IMR-90 (cell line): ENCODE measurements around the gene CDH23. TPM values are rescaled to one million over a fixed set of nuclear protein-coding genes. Genes with fewer than 3 reads are reported as not detected.

Experiments used
- ATAC-seq: fragments of 200-7000 bp; cut with Tn5 transposase; 2 replicates; pipeline ENCODE4 v1.9.1; 2020; ENCODE audit warnings: low read depth, mild to moderate bottlenecking, moderate library complexity
- BruUV-seq: library from RNA; stranded (reverse); fragments of 400-500 nt; replicated peaks from 2 replicates; lab custom pipeline; 2021; lab: Mats Ljungman, UMichigan
- CTCF ChIA-PET: fragments of 300-600 bp; formaldehyde crosslinking; extraction: SDS; loops from one replicate; lab custom pipeline; 2021; ENCODE audit warnings: antibody characterized with exemption; lab: Yijun Ruan, JAX
- POLR2A ChIA-PET: fragments of 300-600 bp; sonication (Branson Sonifier 250); formaldehyde crosslinking; loops from one replicate; lab custom pipeline; 2022; ENCODE audit warnings: antibody characterized with exemption; ENCODE audit not compliant: unreplicated experiment; lab: Charles Lee
- DNase-seq: peaks from one replicate; pipeline ENCODE4 v3.0.0; 2013
- H2AFZ ChIP-seq: replicated peaks from 2 replicates; pipeline ENCODE3; 2013; ENCODE audit warnings: low read length, mild to moderate bottlenecking; ENCODE audit not compliant: poor library complexity
- H2AK5ac ChIP-seq: 2 replicates; pipeline ENCODE4 v1.6.1; 2013; ENCODE audit warnings: low read depth, low read length, inconsistent platforms
- H2AK9ac ChIP-seq: replicated peaks from 2 replicates; pipeline ENCODE3; 2013; ENCODE audit warnings: mild to moderate bottlenecking, low read depth, low read length, moderate library complexity; ENCODE audit not compliant: poor library complexity
- H2BK120ac ChIP-seq: 2 replicates; pipeline ENCODE4 v1.6.1; 2013; ENCODE audit warnings: low read depth, low read length, inconsistent platforms
- H2BK15ac ChIP-seq: 3 replicates; pipeline ENCODE4 v1.6.1; 2013; ENCODE audit warnings: low read depth, low read length, inconsistent platforms
- H2BK20ac ChIP-seq: 2 replicates; pipeline ENCODE4 v1.6.1; 2013; ENCODE audit warnings: low read depth, mild to moderate bottlenecking, inconsistent platforms, low read length, moderate library complexity
- H2BK5ac ChIP-seq: 2 replicates; pipeline ENCODE4 v1.6.1; 2013; ENCODE audit warnings: mild to moderate bottlenecking, low read depth, low read length, inconsistent platforms; ENCODE audit not compliant: poor library complexity, severe bottlenecking
- H3K14ac ChIP-seq: replicated peaks from 2 replicates; pipeline ENCODE4 v1.6.1; 2013; ENCODE audit warnings: low read depth, low read length, inconsistent platforms
- H3K18ac ChIP-seq: 2 replicates; pipeline ENCODE4 v1.6.1; 2013; ENCODE audit warnings: low read depth, low read length, control low read depth
- H3K23ac ChIP-seq: 2 replicates; pipeline ENCODE4 v1.6.1; 2013; ENCODE audit warnings: low read depth, low read length, inconsistent platforms
- H3K27ac ChIP-seq: 2 replicates; pipeline ENCODE4 v1.5.1; 2013; ENCODE audit warnings: mild to moderate bottlenecking, control low read depth, low read length; ENCODE audit not compliant: insufficient read depth
- H3K27me3 ChIP-seq: 2 replicates; pipeline ENCODE4 v1.6.1; 2013; ENCODE audit warnings: low read length; ENCODE audit not compliant: control insufficient read depth, insufficient read depth
- H3K36me3 ChIP-seq: 2 replicates; pipeline ENCODE4 v1.6.1; 2013; ENCODE audit warnings: low read length, mixed read lengths; ENCODE audit not compliant: control insufficient read depth, insufficient read depth
- H3K4ac ChIP-seq: 2 replicates; pipeline ENCODE4 v1.6.1; 2013; ENCODE audit warnings: low read depth, low read length, inconsistent platforms
- H3K4me1 ChIP-seq: 2 replicates; pipeline ENCODE4 v1.6.1; 2013; ENCODE audit warnings: low read length, mixed read lengths; ENCODE audit not compliant: control insufficient read depth, insufficient read depth
- H3K4me2 ChIP-seq: 2 replicates; pipeline ENCODE4 v1.6.1; 2013; ENCODE audit warnings: low read depth, mild to moderate bottlenecking, control low read depth, low read length, moderate library complexity
- H3K4me3 ChIP-seq: 2 replicates; pipeline ENCODE4 v1.5.1; 2013; ENCODE audit warnings: low read depth, mild to moderate bottlenecking, control low read depth, low read length, moderate library complexity; ENCODE audit not compliant: insufficient read depth
- H3K56ac ChIP-seq: 2 replicates; pipeline ENCODE4 v1.6.1; 2013; ENCODE audit warnings: low read length, inconsistent platforms; ENCODE audit not compliant: insufficient read depth; ENCODE audit errors: extremely low read depth
- H3K79me1 ChIP-seq, 2 experiments: 2 replicates each; pipeline ENCODE4 v1.6.1; 2013; ENCODE audit warnings: low read length in 2 of 2, inconsistent platforms in 1 of 2, low read depth in 1 of 2
- H3K9ac ChIP-seq: 2 replicates; pipeline ENCODE4 v1.6.1; 2013; ENCODE audit warnings: low read depth, low read length, control low read depth
- H3K9me1 ChIP-seq: 2 replicates; pipeline ENCODE4 v1.6.1; 2013; ENCODE audit warnings: low read length, inconsistent platforms; ENCODE audit not compliant: insufficient read depth
- H3K9me3 ChIP-seq: 2 replicates; pipeline ENCODE4 v1.6.1; 2013; ENCODE audit warnings: low read length; ENCODE audit not compliant: control insufficient read depth, insufficient read depth
- H4K20me1 ChIP-seq: 2 replicates; pipeline ENCODE4 v1.6.1; 2013; ENCODE audit warnings: low read length, inconsistent platforms; ENCODE audit not compliant: insufficient read depth
- H4K5ac ChIP-seq: 2 replicates; pipeline ENCODE4 v1.6.1; 2013; ENCODE audit warnings: mild to moderate bottlenecking, low read depth, low read length, control low read depth
- H4K8ac ChIP-seq, 2 experiments: 2 replicates each; pipeline ENCODE4 v1.6.1; 2013; ENCODE audit warnings: low read depth in 2 of 2, low read length in 2 of 2, control low read depth in 1 of 2, inconsistent platforms in 1 of 2
- H4K91ac ChIP-seq: 2 replicates; pipeline ENCODE4 v1.6.1; 2013; ENCODE audit warnings: low read depth, low read length, inconsistent platforms; ENCODE audit not compliant: insufficient read depth
- BHLHE40 ChIP-seq: fragments of 150-350 bp; IDR thresholded peaks from 2 replicates; pipeline ENCODE4 v1.6.1; 2016; ENCODE audit warnings: mild to moderate bottlenecking, low read depth, low read length
- CEBPB ChIP-seq: IDR thresholded peaks from 2 replicates; pipeline ENCODE4 v1.6.1; 2012; ENCODE audit warnings: low read depth, low read length, improper control_type of control experiment
- CHD1 ChIP-seq: IDR thresholded peaks from 2 replicates; pipeline ENCODE4 v1.6.1; 2012; ENCODE audit warnings: low read depth, low read length, improper control_type of control experiment
- CTCF ChIP-seq: conservative IDR thresholded peaks from 2 replicates; pipeline ENCODE4 v1.5.1; 2012; ENCODE audit warnings: mild to moderate bottlenecking, low read depth, low read length, improper control_type of control experiment
- ELK1 ChIP-seq: fragments of 150-350 bp; IDR thresholded peaks from 2 replicates; pipeline ENCODE4 v1.6.1; 2016; ENCODE audit warnings: low read depth, mild to moderate bottlenecking, low read length, moderate library complexity, borderline replicate concordance
- FOS ChIP-seq: fragments of 150-350 bp; IDR thresholded peaks from 2 replicates; pipeline ENCODE4 v1.6.1; 2016; ENCODE audit warnings: low read depth, low read length
- MAFK ChIP-seq: IDR thresholded peaks from 2 replicates; pipeline ENCODE4 v1.6.1; 2012; ENCODE audit warnings: low read depth, low read length, improper control_type of control experiment
- MAZ ChIP-seq: IDR thresholded peaks from 2 replicates; pipeline ENCODE4 v1.6.1; 2012; ENCODE audit warnings: low read depth, mild to moderate bottlenecking, low read length, improper control_type of control experiment, moderate library complexity, borderline replicate concordance
- MXI1 ChIP-seq: IDR thresholded peaks from 2 replicates; pipeline ENCODE4 v1.6.1; 2012; ENCODE audit warnings: low read depth, mild to moderate bottlenecking, low read length, moderate library complexity, borderline replicate concordance
- NFE2L2 ChIP-seq: fragments of 150-350 bp; IDR thresholded peaks from 2 replicates; pipeline ENCODE4 v1.6.1; 2016; ENCODE audit warnings: low read depth, mild to moderate bottlenecking, low read length
- POLR2A ChIP-seq: IDR thresholded peaks from 2 replicates; pipeline ENCODE4 v1.6.1; 2012; ENCODE audit warnings: mild to moderate bottlenecking, low read depth, low read length
- RAD21 ChIP-seq: IDR thresholded peaks from 2 replicates; pipeline ENCODE4 v1.6.1; 2012; ENCODE audit warnings: low read length, improper control_type of control experiment
- RCOR1 ChIP-seq: IDR thresholded peaks from 2 replicates; pipeline ENCODE4 v1.6.1; 2012; ENCODE audit warnings: mild to moderate bottlenecking, low read length, improper control_type of control experiment; ENCODE audit not compliant: insufficient replicate concordance
- RFX5 ChIP-seq: IDR thresholded peaks from 2 replicates; pipeline ENCODE4 v1.8.0; 2012; ENCODE audit warnings: low read depth, mild to moderate bottlenecking, low read length, moderate library complexity
- SMC3 ChIP-seq: fragments of 150-350 bp; IDR thresholded peaks from 2 replicates; pipeline ENCODE4 v1.6.1; 2016; ENCODE audit warnings: low read depth, mild to moderate bottlenecking, antibody characterized with exemption, low read length, moderate library complexity
- USF2 ChIP-seq: fragments of 150-350 bp; IDR thresholded peaks from 2 replicates; pipeline ENCODE4 v1.6.1; 2017; ENCODE audit warnings: mild to moderate bottlenecking, antibody characterized with exemption, low read length, low read depth
- WGBS, 2 experiments: methylation state at CpG; one replicate each; pipeline versions ENCODE4 v1.1.5 to v1.1.7; 2013; ENCODE audit warnings: missing lambda C conversion rate in 2 of 2; ENCODE audit not compliant: insufficient read length in 1 of 2; ENCODE audit errors: extremely low coverage in 2 of 2; 5-methylcytosine and 5-hydroxymethylcytosine counted together
- dilution Hi-C: fragments of 300-500 bp; cut with HindIII; formaldehyde crosslinking; loops from one replicate; pipeline ENCODE4 v1.14.3; 2018; ENCODE audit warnings: low sequenced_read_pairs; ENCODE audit not compliant: unreplicated experiment
- in situ Hi-C: fragments of 300-500 bp; cut with MboI; formaldehyde crosslinking; loops from 3 replicates; pipeline ENCODE4 v1.14.3; 2019; ENCODE audit warnings: low sequenced_read_pairs, inconsistent platforms, mixed read lengths
- intact Hi-C: fragments of 100-400 bp; cut with micrococcal nuclease; formaldehyde crosslinking; loops from 2 replicates; pipeline ENCODE4 v1.10.0; 2022
- polyA plus RNA-seq, 3 experiments: library from polyadenylated mRNA; depleted of rRNA; stranded (reverse); fragments of >200 nt; gene quantifications; 2 replicates each; pipeline ENCODE4 v1.2.3, GENCODE V29; 2012; ENCODE audit warnings: low replicate concordance in 1 of 3
- total RNA-seq: library from RNA; depleted of rRNA; stranded (reverse); fragments of >200 nt; gene quantifications from 2 replicates; pipeline ENCODE4 v1.2.3, GENCODE V29; 2012

The CDH23 gene
- total and polyA plus RNA-seq, 2 of the 4 experiments (the other 2 are of a cell fraction) = under 0.01 to 0.03 TPM

- H3K4me1 ChIP-seq = peaks cover 38% of the 10 kb centered on the region
- H3K4me2 ChIP-seq = no peak overlapping the region
- no peak overlapping the region for H3K56ac ChIP-seq
- peak overlapping the region; percentile 28; the same call in 1 of the 2 replicates for H2AK5ac ChIP-seq
- H2BK20ac ChIP-seq = 0 out of 2 replicates have a peak overlapping the region, but pooled peaks have one; percentile 62
- WGBS, 2 experiments = 100% methylated on average over 2 of the region's 5 CpGs; no CpG with 5 or more reads in 1 of the 2 experiments
- no peaks in the 10 kb centered on the region; a peak in 1 of 4 replicates for H3K79me1 ChIP-seq
- H2BK5ac ChIP-seq = no peak overlapping the region
- CTCF ChIA-PET = no interaction called here
- no peak overlapping the region for H3K23ac ChIP-seq
- no TSS peak for BruUV-seq
- H3K27me3 ChIP-seq = no peaks in the 10 kb centered on the region
- H3K18ac ChIP-seq = no peak overlapping the region
- ATAC-seq = no peak
- dilution Hi-C loops = no loop called here
- H2BK120ac ChIP-seq = peak overlapping the region; percentile 8; the same call in 1 of the 2 replicates
- no peaks in the 10 kb centered on the region for H3K9me3 ChIP-seq
- peaks cover 22% of the 10 kb centered on the region for H3K9me1 ChIP-seq
- no peak overlapping the region for H3K14ac ChIP-seq
- no peak overlapping the region for H3K9ac ChIP-seq
- peak overlapping the region; percentile 48; the same call in 1 of the 2 replicates for H3K4ac ChIP-seq
- in situ Hi-C loops = no loop called here
- intact Hi-C loops = no loop called here
- H3K4me3 ChIP-seq = no peak overlapping the region
- DNase-seq = no peak
- H3K27ac ChIP-seq = no peak overlapping the region
- H3K36me3 ChIP-seq = peaks cover 8% of the 10 kb centered on the region; the same call in 1 of the 2 replicates
- H4K20me1 ChIP-seq = no peaks in the 10 kb centered on the region
- H2AFZ ChIP-seq = peak overlapping the region; percentile 26
- H2AK9ac ChIP-seq = no peak overlapping the region
- no peak overlapping the region for H4K8ac ChIP-seq
- TF ChIP-seq POLR2A (no peak), CEBPB (no peak), BHLHE40 (no peak), RAD21 (no peak), RCOR1 (no peak), MAZ (no peak), USF2 (no peak), SMC3 (no peak), CTCF (no peak), RFX5 (no peak), MAFK (no peak), NFE2L2 (no peak), MXI1 (no peak), FOS (no peak), ELK1 (no peak), CHD1 (no peak)
- H2BK15ac ChIP-seq = 0 out of 3 replicates have a peak overlapping the region, but pooled peaks have one; percentile 23
- H4K91ac ChIP-seq = peak overlapping the region; percentile 1; the same call in 1 of the 2 replicates
- no peak overlapping the region for H4K5ac ChIP-seq
- POLR2A ChIA-PET = no interaction called here
Measured at GRCh38 chr10:71762324-71762723, 365.6 kb downstream of the CDH23 start.
